Measurements from ENCODE around the gene VILL. TPM values are rescaled to one million over a fixed set of nuclear protein-coding genes. Genes with fewer than 3 reads are reported as not detected.
"Not testable (repeated sequence)": the region's sequence is repeated elsewhere in the genome, so short reads cannot be mapped to it uniquely, and the experiment has no call there.

The VILL gene
- total RNA-seq, 1 donor: 38.5 TPM

GRCh38 chr3:37985637-37986320 is 4.8 kb upstream of the VILL start:
- no peak for DNase-seq (ENCODE audit: low read depth in 2 of 3, low spot score in 2 of 3)

- DNase-seq (ENCODE audit: low read depth in 2 of 3, low spot score in 2 of 3): no peak
These were observed 3.9 kb upstream of the VILL start for GRCh38 chr3:37986479-37987314.

GRCh38 chr3:37987315-37987697 is 3.3 kb upstream of the VILL start:
- DNase-seq (ENCODE audit: low read depth in 2 of 3, low spot score in 2 of 3): no peak

DNA sequence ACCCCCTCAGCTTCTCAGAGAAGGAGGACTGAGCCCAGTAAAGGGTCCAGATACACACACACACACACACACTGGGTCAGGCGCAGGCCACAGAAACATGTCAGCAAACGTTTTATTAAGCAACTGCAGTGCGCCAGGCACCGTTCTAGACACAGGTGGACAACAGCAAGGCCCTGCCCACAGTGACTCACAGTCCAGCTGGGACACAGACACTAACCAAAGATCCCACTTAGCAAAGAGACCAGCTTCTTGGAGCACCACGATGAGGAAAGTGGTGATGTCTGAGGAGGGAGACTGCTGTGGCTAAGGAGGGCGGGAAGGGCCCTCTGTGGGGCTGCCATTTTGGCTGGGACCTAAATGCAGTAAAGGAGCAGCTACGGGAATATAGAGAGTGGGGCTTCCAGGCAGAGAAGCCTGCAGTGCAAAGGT is 2.8 kb upstream of the VILL start:
- DNase-seq (ENCODE audit: low read depth in 2 of 3, low spot score in 2 of 3): no peak

- not testable (repeated sequence) for DNase-seq (ENCODE audit: low read depth in 2 of 3, low spot score in 2 of 3)
These were observed 2.2 kb upstream of the VILL start for GRCh38 chr3:37988376-37988775.

DNA sequence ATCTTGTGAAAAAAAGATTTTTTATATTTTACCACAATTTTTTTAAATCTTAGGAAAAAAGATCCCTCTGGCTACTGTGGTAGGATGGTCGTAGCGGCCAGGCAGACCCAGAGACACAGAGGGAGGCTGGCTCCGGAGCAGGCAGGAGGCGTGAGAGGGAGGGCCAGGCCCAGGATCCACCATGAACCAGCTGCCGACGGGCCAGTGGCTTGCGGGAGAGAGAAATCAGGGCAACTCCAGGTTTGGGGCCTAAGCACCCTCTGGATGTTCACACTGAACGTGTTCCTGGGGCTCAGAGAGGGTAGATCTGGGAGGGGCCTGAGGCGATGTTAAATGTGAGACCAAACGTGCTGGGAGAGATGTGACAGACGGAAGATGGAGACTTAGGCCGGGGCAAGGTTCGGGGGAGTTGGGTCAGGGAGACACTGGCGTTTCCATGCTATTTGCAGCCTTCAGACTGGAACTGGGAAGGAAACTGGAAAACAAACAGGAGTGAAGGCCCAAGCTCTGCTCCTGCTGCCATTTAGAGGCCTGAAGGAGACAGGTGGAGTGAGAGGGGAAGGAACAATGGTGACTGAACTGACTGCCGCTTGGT is 1.6 kb upstream of the VILL start:
- DNase-seq (ENCODE audit: low read depth in 2 of 3, low spot score in 2 of 3): no peak

GRCh38 chr3:37989821-37990480 is 635 bp upstream of the VILL start:
- DNase-seq (ENCODE audit: low read depth in 2 of 3, low spot score in 2 of 3): no peak

DNA sequence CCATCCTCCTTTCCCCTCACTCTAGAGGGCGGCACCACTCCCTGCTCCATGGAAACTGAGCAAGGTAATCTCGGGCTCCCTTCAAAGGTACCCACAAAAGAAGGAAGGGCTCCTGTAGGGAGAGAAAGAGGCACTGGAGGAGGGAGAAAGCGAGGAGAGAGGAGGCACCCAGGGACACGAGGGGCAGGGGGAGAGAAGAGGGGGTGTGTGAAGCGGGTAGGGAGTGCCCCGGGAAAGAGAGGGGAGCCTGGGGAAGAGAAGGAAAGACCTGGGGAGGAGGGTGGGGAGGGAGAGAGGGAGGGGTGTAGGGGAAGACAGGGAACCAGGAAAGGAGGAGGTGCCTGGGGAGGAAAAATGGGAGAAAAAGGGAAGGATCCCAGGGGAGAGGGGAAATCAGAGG is 523 bp downstream of the VILL start:
- no peak for DNase-seq (ENCODE audit: low read depth in 2 of 3, low spot score in 2 of 3)

DNA sequence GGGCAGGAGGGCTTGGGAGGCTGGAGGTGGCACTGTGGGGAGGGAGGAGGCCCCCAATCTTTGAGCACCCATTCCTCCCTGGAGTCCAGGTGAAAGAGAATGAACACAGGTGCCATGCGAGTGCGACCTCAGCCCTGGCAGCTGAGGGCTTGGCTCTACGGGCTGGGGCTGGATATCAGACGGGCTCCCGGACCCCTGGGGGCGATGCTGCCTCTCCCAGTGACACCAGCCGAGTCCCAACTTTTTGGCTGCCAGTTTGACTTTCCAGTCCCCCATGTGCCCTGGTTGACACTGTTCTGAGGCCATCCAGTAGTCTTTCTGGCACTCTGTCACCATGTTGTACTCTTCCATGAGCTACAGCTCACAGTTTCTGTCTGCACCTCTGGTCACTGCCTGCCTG is 1.2 kb downstream of the VILL start:
- no peak for DNase-seq (ENCODE audit: low read depth in 2 of 3, low spot score in 2 of 3)

- no peak for DNase-seq (ENCODE audit: low read depth in 2 of 3, low spot score in 2 of 3)
These were observed 1.9 kb downstream of the VILL start for GRCh38 chr3:37992271-37993066.

DNA sequence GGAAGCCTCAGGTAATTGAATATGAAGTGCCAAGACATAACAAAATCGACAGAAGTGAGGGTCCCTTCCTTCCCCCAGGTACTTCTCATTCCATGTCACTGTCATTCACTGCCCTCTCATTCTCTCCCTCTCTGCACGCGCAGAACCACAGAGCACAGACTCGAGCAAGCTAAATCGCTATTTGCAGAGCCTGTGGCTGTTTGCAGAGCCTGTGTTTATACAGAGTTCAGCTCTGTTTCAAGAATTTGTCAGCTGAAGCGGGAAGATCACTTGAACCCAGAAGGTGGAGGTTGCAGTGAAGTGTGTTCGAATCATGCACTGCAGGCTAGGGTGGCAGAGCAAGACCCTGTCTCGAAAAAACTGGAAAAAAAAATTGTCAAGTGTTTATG is 2.5 kb downstream of the VILL start:
- no peak for DNase-seq (ENCODE audit: low read depth in 2 of 3, low spot score in 2 of 3)

- no peak for DNase-seq (ENCODE audit: low read depth in 2 of 3, low spot score in 2 of 3)
These were observed 2.9 kb downstream of the VILL start for GRCh38 chr3:37993460-37993819.

DNA sequence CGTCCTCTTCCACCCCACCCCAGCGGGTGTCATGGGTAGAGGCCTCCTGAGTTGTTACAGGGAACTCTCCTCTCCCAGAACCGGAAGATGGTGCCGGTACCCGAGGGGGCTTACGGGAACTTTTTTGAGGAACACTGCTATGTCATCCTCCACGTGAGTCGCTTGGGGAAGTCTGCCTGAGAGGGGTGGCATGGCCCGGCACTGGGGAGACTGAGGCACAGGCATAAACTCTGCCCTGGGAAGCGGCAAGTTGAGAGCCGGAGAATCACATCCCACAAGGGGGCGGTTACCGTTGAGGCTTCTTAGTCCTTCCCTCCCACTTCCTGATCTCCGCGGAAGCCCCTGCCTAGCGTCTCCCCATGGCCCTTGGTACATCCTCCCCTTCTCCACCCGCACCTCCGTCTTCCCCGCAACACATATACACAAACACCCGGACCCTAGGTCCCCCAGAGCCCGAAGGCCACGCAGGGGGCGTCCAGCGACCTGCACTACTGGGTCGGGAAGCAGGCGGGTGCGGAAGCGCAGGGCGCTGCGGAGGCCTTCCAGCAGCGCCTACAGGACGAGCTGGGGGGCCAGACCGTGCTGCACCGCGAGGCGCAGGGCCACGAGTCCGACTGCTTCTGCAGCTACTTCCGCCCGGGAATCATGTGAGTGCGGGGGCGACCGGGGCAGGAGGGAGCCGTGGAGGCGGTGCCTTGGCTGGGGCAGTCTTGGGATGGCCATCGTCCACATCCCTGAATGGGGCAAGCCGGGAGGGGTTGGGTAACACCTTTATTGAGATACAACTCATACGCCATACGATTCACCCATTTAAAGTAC is 3.4 kb downstream of the VILL start:
- peak; percentile 34 to 57 (median 48) for DNase-seq (ENCODE audit: low read depth in 2 of 3, low spot score in 2 of 3)

GRCh38 chr3:37994639-37994972 is 4.0 kb downstream of the VILL start:
- DNase-seq (ENCODE audit: low read depth in 2 of 3, low spot score in 2 of 3): no peak

DNA sequence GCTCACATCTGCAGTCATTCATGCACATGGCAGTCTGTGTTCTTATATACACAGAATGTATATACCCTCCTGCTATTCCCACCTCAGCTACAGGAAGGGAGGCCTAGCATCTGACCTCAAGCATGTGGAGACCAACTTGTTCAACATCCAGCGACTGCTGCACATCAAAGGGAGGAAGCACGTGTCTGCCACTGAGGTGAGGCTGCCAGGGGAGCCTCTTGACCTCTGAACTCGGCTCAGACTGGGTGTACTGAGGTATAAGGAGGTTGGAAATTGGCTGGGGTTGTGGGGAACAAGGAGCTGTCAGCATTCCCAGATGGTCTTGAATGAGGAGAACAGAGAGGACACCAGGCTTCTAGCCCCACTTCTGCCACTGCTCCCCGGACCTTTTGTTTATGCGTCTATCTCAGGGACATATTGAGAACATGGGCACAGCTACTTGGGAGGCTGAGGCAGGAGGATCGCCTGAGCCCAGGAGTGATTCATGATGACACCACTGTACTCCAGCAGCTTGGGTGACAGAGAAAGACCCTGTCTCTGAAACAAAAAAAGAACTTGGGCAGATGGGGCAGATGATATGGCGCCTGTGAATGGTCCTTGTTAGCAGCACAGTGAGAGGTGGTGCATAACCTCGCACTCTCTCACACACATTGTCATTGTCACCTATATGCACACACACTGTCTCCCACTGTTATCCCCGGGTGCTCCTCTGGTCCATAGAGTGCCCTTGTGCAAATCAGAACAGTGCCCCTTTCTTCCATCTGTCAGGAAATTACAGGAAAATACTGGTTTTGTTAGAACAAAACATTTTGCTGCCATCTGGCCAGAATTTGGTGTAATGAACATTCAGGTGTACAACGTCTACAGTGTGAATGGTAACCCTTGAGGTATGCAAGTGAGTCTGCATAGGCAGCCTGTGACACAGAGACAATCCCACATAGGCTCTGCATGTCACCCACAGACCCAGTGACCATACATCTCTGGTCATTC is 5.4 kb downstream of the VILL start:
- DNase-seq (ENCODE audit: low read depth in 2 of 3, low spot score in 2 of 3): no peak

DNA sequence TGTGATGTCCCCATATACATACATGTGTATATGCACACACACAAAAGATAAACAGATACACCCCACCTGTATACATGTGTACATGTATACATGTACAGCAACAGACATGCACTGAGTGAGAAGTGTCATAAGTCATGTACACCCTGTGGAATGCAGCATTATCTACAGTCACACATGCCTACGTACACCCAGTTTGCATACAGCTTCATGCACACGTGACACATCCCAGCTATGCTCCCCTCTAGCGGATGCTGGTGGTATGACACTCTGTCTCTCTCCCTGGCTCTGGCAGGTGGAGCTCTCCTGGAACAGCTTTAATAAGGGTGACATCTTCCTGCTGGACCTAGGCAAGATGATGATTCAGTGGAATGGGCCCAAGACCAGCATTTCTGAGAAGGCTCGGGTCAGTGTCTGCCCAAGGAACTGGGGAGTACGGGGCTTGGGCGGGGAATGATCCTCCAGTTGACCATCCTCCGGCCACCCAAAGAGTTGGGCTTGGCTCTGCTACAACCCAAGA is 6.3 kb downstream of the VILL start:
- DNase-seq (ENCODE audit: low read depth in 2 of 3, low spot score in 2 of 3): peak; percentile 70 to 87 (median 76)

GRCh38 chr3:37997342-37997741 is 6.8 kb downstream of the VILL start:
- no peak for DNase-seq (ENCODE audit: low read depth in 2 of 3, low spot score in 2 of 3)

DNA sequence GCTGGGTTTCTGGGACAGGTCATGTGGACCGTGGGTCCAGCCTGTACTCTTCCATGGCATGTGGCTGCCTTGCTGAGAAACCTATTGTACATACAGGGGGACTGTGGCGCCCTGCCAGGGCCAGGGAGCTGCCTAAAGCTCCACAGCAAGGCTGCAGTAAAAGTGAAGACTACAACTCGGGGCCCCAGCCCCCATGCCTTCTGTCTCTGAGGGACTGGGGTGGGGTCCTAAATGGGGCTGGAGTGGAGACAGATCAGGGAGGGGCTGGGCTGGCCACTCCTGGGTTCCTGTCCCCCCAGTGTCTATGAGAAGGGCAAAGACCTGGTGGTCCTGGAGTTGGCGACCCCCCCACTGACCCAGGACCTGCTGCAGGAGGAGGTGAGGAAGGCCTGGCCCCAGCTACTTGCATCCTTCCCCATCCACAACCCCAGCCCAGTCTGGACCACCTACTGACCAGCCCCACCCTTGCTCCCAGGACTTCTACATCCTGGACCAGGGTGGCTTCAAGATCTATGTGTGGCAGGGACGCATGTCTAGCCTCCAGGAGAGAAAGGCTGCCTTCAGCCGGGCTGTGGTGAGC is 7.3 kb downstream of the VILL start:
- DNase-seq (ENCODE audit: low read depth in 2 of 3, low spot score in 2 of 3): no peak
